ENCODE data around the gene ZNF106.

The ZNF106 gene

DNA sequence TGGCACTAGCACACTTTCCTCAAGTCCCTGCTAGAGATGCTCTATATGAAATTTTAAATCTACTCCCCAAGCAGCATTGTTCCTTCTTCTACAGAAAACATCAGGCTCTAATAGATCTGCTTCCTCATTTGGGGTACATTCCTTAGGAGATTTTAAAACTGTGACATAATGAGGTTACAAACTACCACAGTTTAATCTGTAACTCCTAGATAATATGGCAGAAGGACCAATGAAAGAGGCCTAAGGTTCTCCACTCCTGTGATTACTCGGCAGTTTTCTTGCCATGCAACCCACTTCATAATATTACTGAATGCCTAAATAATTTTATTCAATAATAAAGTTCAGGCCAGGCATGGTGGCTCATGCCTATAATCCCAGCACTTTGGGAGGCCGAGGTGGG, 16.1 kb downstream of the ZNF106 start:
- DNase-seq (ENCODE audit: low read depth), result no peak

GRCh38 chr15:42471002-42471401, 19.9 kb downstream of the ZNF106 start:
- DNase-seq (ENCODE audit: low read depth), result no peak

DNA sequence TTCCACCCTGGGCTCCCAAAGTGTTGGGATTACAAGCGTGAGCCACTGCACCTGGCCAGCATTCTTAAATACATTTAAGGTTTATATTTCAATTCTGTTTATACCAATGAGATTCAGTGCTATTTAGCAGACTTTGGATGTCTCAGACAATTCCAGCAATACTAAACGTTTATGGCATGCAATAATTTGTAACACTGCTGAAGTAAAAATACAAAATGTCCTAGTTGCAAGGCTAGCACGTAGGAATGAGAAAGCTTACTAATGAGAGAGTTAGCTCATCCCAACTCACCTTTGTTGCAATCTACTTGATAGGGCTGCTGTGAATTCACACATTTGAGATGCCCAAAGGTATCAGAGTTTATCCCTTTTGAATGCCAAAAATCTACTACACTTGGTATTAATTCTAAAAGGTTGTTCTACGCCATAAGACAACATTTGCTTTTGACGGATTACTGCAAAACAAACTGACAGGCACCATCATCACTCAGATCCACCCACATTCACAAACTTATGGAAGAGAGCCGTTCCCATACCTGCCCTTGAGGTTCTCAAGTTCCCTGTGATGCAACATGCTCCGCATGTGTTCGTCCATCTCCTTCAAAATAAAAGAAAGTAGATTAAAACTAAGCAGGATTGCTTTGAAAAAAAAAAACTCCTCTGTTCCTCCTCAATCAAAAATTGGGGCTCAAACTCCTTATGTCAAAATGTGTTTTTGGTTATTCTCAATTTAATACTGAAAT, 25.3 kb downstream of the ZNF106 start:
- no peak for DNase-seq (ENCODE audit: low read depth)

DNA sequence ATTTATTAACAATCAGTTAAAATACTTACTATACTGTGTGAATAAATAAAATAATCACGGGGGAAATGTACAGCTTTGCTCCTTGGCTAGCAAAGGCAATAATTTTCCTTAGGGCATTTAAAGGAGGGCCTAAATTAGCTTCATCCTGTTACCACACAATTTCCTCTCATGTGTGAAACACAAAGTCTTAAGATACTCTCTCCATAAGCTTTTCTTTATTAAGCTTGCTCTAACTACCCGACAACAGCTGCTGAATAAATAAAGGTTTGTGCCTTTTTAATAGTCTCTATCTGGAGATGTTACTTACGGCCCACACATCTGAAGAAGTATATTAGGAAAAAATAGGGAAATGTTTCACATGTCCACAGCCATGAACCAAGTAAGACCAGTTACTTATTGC, 29.7 kb downstream of the ZNF106 start:
- DNase-seq (ENCODE audit: low read depth), result no peak

DNA sequence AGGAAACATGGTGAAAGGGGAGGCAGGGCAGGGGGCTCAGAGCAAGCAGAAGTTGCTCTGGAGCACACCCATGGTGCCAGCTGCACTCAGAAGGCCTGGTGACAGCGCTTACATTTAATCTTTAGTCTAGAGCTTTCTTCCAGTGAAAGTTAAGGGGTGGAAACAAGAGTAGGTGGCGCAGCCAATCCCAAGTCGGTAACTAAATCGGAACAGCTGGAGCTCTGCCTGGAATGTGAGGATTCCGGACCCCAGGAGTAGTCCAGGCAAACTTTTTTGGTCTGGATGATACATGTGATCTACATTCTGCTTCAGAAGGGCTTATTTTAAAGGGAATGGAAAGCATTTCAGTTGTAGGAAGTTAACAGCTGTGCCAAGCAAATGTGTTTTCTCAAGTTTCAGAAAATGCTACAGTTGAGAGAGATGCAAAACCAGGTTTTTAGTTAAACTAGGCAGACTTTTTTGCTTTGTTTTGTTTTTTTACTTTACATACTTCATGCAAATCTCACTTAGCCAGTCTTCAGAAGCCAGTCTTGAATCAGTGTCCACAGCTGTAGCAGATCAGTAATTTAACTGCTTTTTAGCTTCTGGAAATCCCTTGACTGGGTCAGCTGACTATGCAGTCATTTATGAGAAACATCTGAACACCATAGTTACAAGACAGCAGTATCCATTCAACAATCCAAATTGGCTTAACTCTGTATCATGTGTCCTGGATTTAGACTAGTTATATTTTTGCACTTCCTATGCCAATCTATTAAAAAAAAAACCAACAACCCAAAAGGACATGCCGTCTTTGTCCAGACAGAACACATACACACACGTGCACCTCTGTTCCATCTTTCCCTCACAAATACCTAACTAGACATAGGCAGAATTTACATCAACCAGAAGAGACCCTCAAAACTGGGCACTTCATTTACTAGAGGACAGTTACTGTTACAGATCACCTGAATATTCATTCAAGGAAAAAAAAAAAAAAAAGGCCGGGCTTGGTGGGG, 33.2 kb downstream of the ZNF106 start:
- DNase-seq (ENCODE audit: low read depth), result peak; percentile 84

- DNase-seq (ENCODE audit: low read depth), result no peak
Measured at GRCh38 chr15:42456971-42457370, 34.0 kb downstream of the ZNF106 start.

GRCh38 chr15:42456531-42456930, 34.4 kb downstream of the ZNF106 start:
- no peak for DNase-seq (ENCODE audit: low read depth)

GRCh38 chr15:42453826-42454225, 37.1 kb downstream of the ZNF106 start:
- DNase-seq (ENCODE audit: low read depth), result no peak

DNA sequence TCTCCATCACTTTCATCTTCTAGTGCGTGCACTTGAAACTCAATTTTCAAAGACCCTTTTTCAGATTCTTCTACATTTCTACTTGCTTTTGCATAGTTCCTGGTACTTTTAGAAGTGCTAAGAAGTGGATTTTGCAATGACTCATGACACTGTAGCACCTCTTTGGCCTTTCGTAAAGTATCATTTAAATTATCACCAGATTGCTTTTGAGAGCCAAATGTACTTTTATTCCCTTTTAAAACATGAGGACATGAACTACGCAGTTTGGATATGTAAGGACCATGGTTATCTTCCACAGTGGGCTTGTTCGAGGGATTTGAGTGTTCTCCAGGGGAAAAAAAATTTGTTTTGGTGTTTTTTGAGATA, 40.5 kb downstream of the ZNF106 start:
- no peak for DNase-seq (ENCODE audit: low read depth)

DNA sequence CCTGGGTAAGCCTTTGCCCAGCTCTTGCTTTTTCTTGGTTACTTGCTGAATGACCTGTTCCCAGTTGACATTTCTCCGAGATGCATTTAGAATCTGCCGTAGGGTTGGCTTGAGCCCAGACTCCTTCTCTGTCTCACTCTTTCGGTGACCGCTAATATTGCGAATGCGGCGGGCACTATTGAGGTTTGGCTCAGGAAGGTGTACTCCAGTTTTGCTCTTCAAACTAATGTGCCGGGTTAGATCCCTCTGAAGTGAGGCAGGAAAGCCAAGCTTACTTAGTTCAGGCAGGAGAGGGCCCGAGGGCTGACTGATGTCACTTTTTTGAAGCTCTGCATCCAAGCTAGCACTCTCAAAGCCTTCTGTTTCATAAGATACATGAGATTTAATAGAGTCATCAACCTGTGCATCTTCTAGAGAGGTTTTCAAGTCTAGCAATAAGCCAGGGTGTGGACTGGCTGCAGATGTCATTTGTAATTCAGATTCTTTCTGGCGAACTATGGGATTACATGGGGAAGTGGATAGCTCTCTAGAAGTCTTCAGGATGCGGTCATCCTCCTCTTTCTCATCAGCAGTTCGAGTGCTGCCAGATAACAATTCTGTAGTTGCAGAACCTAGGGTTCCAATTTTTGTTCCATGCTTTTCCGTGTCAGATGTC, 41.0 kb downstream of the ZNF106 start:
- DNase-seq (ENCODE audit: low read depth), result no peak

GRCh38 chr15:42448281-42448680, 42.7 kb downstream of the ZNF106 start:
- no peak for DNase-seq (ENCODE audit: low read depth)

DNA sequence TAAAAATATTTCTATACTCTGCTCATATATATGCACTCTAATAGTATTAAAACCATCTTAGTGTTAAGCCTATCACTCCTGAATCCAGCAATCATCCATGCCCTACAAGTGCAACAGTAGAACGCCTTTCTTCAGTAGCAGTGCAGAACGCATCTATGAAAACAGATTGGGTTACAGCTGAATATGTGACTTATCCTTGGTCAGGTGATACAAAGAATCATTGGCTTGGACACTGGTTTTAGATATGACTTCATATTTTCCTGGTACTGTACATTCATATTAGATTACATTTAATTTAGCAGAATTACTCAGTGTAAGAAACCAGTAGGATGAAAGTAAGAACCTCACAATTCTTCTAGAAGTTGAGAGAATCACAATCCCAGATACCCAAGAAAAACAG, 43.3 kb downstream of the ZNF106 start:
- DNase-seq (ENCODE audit: low read depth), result no peak

GRCh38 chr15:42445551-42445950, 45.4 kb downstream of the ZNF106 start:
- no peak for DNase-seq (ENCODE audit: low read depth)

DNA sequence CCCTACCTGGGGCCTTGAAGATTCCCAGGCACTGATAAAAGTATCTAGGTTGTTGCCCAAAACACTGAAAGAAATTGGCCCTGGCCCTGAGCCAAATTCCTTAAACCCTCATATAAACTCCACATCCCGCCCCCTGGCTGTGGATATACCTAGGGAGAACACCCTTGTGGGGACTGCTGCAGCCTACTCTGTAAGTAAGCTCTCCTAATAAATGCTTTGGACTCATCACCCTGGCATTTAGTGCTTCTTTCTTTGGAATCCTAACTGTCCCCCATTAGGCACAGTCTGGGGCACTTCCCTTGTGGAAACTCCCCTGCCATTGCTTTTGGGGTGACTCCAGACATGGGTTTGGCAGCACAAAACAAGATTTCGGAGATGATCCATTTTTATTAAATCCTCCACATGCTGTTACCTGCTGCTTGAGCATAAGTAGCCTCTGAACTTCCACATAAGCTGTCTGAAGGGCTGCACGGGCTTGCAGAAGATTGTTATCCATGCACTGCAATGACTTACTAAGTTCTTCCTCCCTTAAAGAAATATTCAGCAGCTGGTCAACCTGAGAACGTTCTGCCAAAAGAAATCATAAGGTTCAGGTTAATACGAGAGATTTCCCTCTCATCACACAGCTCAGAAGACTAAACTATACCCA, 46.4 kb downstream of the ZNF106 start:
- no peak for DNase-seq (ENCODE audit: low read depth)

DNA sequence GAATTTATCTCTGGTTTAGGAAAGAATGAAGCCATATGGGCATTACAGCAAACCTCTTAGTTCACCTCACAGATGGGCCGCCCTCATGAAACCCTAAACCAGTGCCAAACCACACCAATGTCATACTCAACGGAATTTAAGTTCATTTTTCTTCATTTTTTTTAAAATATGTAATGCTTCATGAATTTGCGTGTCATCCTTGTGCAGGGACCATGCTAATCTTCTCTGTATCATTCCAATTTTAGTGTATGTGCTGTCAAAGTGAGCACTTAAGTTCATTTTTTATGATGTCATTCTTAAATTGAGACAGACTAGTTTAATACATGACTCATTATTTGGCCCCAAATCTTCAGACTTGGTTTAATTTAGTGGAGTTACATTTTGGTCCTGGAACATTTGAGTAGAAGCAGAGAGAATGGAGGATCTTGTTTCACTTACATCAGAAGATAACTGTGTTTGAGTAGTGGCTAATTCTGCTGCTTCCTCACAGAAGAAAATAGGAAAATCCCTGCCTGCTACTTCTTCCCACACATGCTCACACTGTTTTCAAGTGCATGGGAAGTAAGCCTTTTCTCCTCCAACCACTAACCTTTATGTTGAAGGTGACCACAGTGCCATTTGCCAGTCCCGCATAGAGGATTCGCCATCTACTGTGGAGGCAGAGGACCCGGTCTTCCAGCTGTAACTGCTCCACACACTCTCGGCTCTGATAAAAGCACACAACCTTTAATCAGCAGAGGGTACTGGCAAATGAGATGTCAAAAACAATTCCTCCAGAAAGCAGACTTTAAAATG, 63.3 kb downstream of the ZNF106 start:
- peak; percentile 90 for DNase-seq (ENCODE audit: low read depth)

DNA sequence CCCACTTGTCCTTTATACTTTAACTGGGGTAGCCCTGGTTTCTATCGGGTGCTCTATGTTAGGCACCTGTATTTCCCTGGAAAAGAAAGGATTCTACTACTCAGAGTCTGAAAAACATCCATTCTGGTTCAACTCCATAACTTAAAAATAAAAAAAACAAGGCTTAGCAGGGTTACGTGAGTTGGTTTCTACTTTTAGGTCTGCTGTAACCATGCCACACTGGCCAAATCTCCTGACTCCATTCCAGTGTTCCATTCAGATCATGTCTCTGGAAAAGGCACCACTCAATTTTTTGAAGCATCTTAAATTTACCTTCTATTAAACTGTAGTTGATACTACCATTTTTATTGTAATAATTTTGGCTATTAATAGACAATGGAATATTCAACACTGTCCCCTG, 69.6 kb downstream of the ZNF106 start:
- DNase-seq (ENCODE audit: low read depth), result no peak

GRCh38 chr15:42419369-42419768, 71.6 kb downstream of the ZNF106 start:
- DNase-seq (ENCODE audit: low read depth), result no peak

DNA sequence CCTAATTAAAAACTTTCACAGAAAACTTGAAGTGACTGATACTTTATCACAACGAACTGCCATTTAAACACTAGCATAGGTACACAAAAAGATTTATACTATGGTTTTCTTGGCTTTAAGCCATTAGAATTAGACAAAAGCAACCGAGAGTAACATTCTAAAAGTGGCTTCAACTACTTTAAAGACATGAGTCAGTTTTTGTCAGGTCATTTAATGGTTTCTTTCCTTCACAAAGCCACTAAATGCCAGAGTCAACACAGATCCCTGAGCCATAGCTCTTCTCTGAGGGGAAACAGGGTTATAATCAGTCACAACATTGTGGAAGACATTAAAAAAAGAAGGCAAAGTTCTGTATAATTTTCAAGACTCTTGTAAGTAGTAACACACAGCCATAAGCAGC, 77.0 kb downstream of the ZNF106 start:
- DNase-seq (ENCODE audit: low read depth), result no peak

- no peak for DNase-seq (ENCODE audit: low read depth)
Measured at GRCh38 chr15:42411884-42412283, 79.1 kb downstream of the ZNF106 start.

DNA sequence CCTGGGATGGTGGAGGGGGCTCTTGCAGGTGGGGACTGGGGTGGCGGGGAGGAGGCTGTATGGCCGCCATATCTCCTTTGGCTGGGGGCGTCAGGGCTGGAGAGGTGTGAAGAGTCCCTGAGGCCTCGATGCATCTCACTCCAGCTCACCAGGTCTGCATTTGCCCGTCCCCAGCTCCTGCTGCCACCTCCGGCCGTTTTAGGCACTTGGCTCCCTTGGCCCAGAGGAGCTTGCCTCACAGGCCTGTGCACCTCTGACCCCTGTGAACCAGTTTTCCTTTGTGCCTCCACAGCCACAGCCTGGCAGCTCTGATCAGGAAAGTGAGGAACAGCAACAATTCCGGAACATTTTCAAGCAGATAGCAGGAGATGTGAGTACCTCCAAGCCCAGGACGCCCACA, 81.9 kb downstream of the ZNF106 start:
- no peak for DNase-seq (ENCODE audit: low read depth)

GRCh38 chr15:42408178-42408577, 82.8 kb downstream of the ZNF106 start:
- no peak for DNase-seq (ENCODE audit: low read depth)
